Ishikawa (cell line): ENCODE measurements around the gene TC2N.

Source experiments
- CEBPB ChIP-seq: IDR thresholded peaks from 2 replicates; pipeline ENCODE4 v1.6.1; 2012
- CREB1 ChIP-seq: IDR thresholded peaks from 2 replicates; pipeline ENCODE4 v1.6.1; 2012; ENCODE audit warnings: low read depth
- EGR1 ChIP-seq: IDR thresholded peaks from 2 replicates; pipeline ENCODE4 v1.6.1; 2012
- EP300 ChIP-seq: IDR thresholded peaks from 2 replicates; pipeline ENCODE4 v1.6.1; 2012; ENCODE audit warnings: borderline replicate concordance
- FOXM1 ChIP-seq: IDR thresholded peaks from 2 replicates; pipeline ENCODE4 v1.6.1; 2012; ENCODE audit warnings: low read depth, borderline replicate concordance
- MAX ChIP-seq: IDR thresholded peaks from 2 replicates; pipeline ENCODE4 v1.6.1; 2012
- NFIC ChIP-seq: IDR thresholded peaks from 2 replicates; pipeline ENCODE4 v1.6.1; 2012
- RAD21 ChIP-seq: IDR thresholded peaks from 2 replicates; pipeline ENCODE4 v1.6.1; 2012; ENCODE audit warnings: low read depth
- REST ChIP-seq: IDR thresholded peaks from 2 replicates; pipeline ENCODE4 v1.6.1; 2012; ENCODE audit warnings: low read depth, mild to moderate bottlenecking
- TAF1 ChIP-seq: IDR thresholded peaks from 2 replicates; pipeline ENCODE4 v1.6.1; 2012; ENCODE audit warnings: low read depth, mild to moderate bottlenecking
- TCF12 ChIP-seq: IDR thresholded peaks from 2 replicates; pipeline ENCODE4 v1.6.1; 2012; ENCODE audit warnings: low read depth
- TEAD4 ChIP-seq: IDR thresholded peaks from 2 replicates; pipeline ENCODE4 v1.6.1; 2012
- USF1 ChIP-seq: IDR thresholded peaks from 2 replicates; pipeline ENCODE4 v1.6.1; 2012
- YY1 ChIP-seq: IDR thresholded peaks from 2 replicates; pipeline ENCODE4 v1.6.1; 2012; ENCODE audit warnings: low read depth
- ZBTB7A ChIP-seq: IDR thresholded peaks from 2 replicates; pipeline ENCODE4 v1.6.1; 2012; ENCODE audit warnings: low read depth

The TC2N gene

GRCh38 chr14:91906374-91906773, 39.0 kb upstream of the TC2N start:
- TF ChIP-seq EP300 (no peak), EGR1 (no peak), ZBTB7A (no peak), TAF1 (no peak), FOXM1 (no peak), TCF12 (no peak), USF1 (no peak), REST (no peak), MAX (no peak), NFIC (no peak), TEAD4 (no peak), YY1 (no peak), CEBPB (no peak), CREB1 (no peak), RAD21 (no peak)

- TF ChIP-seq YY1 (no peak), TAF1 (no peak), TEAD4 (no peak), EP300 (no peak), CEBPB (no peak), REST (no peak), USF1 (no peak)
These were observed 37.8 kb upstream of the TC2N start for GRCh38 chr14:91904956-91905645.

GRCh38 chr14:91904483-91904882, 37.1 kb upstream of the TC2N start:
- TF ChIP-seq REST (no peak), NFIC (no peak), CEBPB (no peak), USF1 (no peak), MAX (no peak), ZBTB7A (no peak), EP300 (no peak), TCF12 (no peak), EGR1 (no peak), TAF1 (no peak), CREB1 (no peak), FOXM1 (no peak), RAD21 (no peak), TEAD4 (no peak), YY1 (no peak)

GRCh38 chr14:91903070-91903469, 35.7 kb upstream of the TC2N start:
- no peak for TF ChIP-seq EGR1
- no peak for TF ChIP-seq USF1
- no peak for TF ChIP-seq ZBTB7A
